CD4-positive, alpha-beta T cell treated with Interleukin-2 at 100 ng/mL for 4 hours (primary cell): ENCODE measurements around the gene AP3B1.
A peak's percentile ranks its signal among the peaks of the same experiment; 100 is the strongest.

Experiments
- DNase-seq: peaks from one replicate; pipeline ENCODE4 v3.0.0-alpha.2; 2020; ENCODE audit warnings: low spot score

AP3B1 gene, protein sequence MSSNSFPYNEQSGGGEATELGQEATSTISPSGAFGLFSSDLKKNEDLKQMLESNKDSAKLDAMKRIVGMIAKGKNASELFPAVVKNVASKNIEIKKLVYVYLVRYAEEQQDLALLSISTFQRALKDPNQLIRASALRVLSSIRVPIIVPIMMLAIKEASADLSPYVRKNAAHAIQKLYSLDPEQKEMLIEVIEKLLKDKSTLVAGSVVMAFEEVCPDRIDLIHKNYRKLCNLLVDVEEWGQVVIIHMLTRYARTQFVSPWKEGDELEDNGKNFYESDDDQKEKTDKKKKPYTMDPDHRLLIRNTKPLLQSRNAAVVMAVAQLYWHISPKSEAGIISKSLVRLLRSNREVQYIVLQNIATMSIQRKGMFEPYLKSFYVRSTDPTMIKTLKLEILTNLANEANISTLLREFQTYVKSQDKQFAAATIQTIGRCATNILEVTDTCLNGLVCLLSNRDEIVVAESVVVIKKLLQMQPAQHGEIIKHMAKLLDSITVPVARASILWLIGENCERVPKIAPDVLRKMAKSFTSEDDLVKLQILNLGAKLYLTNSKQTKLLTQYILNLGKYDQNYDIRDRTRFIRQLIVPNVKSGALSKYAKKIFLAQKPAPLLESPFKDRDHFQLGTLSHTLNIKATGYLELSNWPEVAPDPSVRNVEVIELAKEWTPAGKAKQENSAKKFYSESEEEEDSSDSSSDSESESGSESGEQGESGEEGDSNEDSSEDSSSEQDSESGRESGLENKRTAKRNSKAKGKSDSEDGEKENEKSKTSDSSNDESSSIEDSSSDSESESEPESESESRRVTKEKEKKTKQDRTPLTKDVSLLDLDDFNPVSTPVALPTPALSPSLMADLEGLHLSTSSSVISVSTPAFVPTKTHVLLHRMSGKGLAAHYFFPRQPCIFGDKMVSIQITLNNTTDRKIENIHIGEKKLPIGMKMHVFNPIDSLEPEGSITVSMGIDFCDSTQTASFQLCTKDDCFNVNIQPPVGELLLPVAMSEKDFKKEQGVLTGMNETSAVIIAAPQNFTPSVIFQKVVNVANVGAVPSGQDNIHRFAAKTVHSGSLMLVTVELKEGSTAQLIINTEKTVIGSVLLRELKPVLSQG

DNA sequence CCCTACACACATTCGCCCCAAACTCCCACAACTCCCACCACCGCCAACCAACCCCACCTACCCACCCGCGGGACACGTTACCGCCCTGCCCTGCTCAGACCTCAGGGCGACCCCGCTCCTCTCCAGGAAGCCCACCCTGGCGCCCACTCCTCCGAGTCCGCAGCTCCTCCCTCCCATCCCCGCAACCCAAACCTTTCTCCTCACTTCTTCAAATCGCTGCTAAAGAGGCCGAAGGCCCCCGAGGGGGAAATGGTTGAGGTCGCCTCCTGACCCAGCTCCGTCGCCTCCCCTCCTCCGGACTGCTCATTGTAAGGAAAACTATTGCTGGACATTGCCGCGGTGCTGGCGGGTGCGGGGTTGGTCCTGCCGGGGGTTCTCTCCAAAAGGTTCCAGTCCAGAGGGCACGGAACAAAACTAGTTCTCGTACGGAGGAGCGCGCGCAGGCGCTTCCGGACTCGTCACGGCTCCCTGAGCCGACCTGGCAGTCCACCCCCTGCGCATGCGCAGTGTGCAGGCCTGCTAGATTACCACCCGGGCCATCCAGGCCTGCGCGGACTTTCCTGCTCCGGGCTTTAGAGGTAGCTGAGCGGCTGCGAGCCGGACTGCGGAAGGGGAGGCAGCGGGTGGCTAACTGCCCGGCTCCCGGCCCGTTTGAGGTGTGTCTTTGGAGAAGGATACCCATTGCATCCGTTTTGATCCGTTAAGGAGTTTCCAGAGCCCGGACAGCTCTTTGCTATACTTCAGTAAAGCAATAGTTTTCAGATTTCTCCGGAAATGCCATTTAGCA lies at the start of gene AP3B1:
AP3B1 (minus strand) TSS at position 451 of the 787 bp plus-strand sequence; CDS start at position 332, 119 bp downstream.
- DNase-seq: peak; percentile 96

DNA sequence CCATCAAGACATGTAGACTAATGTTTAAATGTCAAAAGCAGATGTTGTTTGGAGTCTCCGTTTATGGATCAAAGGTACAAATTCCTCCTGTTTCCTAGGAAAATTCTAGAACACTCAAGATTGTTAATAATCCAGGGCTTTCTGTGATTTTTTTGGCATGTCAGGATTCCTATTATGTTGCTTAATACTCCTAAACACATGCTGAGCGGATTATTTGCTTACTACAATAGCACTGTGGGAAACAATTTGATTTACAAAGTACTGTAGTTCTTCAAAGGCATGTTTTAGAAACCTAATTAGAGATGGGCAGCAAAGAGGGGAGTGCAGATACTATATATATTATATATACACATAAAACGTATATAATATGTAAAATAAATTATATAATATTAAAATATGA lies 46.9 kb upstream of the AP3B1 start:
- DNase-seq: no peak

DNA sequence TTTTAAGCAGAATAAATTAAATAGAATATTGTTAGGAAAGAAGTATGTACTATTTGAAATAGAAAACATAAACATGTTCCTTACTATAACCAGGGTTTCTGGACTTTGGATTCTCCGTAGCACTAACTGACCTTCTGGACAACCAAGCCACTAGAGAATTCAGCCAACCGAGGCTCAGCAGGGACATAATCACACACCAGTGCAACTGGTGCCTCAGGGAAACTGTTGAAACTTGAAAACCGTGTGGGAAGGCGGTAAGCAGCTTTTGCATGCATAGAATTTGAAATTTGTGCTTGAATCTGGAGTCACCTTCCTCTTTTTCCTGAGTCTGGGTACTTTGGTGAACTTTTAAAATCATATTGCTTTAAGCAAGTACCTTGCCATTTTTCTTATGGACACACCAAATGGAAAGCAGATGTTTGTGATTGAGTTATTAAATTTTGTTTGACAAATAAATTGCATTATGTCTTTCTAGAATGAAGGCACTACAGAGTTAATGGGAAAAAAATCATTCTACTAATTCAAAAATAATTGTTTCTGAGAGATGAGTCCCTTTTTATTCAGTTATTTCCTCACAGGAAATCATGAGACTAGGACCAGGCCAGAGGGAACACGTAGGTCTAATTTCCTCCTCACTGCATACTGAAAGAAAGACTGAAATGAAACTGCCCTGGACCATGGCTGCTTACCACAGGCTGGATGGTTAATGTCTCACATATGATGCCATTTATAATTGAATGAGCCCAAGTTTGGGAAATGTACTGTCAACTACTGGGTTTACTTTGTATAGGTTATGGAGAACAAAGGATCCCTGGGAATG lies 45.3 kb upstream of the AP3B1 start:
- no peak for DNase-seq

DNA sequence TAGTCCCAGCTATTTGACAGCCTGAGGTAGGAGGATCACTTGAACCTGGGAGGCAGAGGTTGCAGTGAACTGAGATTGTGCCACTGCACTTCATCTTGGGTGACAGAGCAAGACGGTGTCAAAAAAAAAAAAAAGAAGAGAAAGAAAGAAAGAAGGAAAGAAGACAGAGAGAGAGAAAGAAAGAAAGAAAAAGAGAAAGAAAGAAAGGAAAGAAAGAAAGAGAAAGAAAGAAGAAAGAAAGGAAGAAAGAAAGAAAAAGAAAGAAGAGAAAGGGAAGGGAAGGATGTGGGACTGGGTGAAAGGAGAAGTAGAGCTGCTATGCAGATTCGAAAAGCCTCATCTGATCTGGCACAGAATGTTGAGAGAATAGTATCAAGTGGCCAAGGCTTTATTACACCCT lies 42.2 kb upstream of the AP3B1 start:
- no peak for DNase-seq

DNA sequence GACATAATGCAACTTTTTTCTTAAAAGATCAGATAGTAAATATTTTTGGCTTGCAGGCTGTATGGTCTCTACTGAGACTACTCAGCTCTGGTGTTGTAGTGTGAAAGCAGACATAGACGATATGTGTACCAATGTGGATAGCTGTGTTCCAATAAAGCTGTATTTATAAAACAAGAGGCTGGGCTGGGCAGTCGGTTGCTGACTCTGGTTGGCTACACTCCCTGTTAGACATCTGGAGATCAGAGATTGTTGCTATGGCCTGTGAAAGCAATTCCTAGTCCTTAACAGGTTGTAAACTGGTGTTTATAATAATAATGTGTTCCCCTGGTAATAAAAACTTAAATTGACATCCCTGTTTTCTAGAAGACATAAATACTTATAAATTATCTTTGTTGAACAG lies 41.5 kb upstream of the AP3B1 start:
- DNase-seq: no peak

DNA sequence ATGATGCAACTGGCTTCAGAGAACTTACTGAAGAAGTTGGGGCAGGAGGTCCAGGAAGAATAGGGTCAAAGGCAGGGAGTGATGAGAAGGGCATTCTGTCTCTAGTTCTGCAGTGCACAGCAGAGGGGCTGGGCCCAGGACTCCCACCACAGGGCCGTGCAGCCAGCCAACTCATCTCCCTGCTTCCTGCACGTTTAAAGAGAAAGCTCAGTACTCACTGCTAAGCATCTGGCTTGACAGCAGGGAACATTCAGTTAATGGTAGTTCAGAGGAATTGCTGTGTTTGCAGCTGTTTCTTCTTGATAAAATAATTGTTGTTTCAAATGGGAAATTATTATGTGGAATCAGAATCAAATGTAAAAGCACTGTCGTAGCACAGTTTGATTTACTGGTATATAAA lies 40.3 kb upstream of the AP3B1 start:
- DNase-seq: no peak

DNA sequence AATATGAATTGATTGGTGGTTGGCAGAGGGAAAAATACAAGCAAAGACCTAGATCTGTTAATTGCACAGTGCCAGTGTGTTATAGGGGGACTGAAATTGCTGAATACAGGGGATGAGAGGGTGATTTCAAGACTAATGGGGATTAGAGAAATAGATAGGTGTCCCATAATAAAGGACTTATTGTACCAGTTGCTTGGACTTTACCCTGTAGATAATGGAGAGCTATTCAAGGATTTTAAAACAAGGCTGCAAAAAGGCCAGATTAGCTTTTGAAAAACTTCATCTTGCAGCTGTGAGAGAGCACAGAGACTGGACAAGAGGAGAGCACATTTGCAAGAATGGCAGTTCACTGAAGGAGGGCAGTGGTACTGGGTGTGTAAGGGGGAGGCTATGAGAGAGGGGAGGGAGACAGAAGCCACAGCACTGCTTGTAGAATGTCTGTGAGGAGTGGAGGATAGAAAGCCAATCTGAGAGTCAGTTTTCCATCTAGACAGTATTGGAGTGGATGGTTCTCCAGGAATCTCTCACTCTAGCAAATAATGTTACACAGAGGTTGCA lies 37.1 kb upstream of the AP3B1 start:
- DNase-seq: no peak

DNA sequence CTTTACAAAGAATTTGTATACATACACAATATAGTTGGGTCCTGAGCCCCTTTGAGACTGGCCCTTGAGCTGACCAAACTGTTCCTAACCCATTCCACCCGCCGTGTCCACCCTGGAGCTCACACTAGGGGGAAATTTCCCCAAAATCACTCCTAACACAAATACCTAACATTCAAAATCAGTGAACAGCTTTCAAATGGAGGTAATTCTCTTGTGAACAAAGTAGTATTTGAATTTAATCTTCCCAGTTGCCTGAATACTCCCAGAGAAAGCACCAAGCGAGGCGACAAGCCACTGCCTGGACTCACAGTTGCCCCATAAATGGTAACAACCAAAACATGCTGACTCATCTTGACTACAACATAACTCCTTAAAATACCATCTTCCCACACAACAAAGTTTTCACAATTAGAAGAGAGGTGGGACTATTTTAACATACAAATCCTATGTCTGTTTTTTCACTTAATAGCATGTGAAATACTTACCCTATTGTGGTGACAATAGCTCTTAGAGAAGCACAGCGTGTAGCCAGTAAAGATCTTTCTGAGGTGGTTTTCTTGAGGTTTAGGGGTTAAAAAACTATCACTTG lies 34.2 kb upstream of the AP3B1 start:
- DNase-seq: no peak

DNA sequence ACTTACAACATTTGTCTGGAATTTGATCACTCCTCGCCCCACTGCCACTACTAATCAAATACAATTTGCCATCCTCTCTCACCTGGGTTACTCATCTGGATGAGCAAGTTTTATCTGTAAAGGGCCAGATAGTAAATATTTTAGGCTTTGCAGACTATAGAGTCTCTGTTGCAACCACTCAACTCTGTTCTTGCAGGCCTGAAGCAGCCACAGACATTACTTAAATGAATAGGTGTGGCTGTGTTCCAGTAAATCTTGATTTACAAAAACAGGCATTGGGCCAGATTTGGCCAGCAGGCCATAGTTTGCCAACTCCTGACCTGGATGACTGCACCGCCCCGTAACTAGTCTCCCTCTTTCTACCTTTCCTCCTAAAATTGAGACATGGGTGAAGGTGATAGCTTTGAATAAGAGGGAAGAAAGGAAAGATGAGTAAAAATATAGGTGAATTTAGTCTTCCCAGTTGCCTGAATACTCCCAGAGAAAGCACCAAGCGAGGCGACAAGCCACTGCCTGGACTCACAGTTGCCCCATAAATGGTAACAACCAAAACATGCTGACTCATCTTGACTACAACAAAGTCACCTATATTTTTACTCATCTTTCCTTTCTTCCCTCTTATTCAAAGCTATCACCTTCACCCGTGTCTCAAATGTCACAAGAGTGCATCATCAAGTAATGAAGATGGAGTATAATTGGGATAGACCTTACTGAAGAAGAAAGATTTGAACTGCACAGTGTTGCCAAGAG lies 33.4 kb upstream of the AP3B1 start:
- no peak for DNase-seq

DNA sequence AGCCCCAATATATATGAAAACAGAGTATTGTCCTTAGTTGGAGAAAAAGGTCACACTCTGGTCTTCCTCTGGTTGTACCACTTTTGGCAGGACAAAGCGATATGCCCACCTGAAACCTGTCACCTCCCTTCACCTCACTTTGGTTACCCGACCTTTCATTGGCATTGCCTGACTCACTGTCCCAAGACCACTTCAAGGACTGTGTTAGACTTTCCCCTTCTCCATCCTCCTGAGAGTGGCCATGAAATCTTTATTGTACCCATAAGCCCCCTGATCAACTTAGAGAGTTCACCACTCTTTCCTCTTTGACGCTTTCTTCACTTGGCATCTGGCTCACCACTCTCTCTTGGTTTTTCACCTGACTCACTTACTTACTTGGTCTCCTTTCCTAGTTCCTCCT lies 32.4 kb upstream of the AP3B1 start:
- no peak for DNase-seq

DNA sequence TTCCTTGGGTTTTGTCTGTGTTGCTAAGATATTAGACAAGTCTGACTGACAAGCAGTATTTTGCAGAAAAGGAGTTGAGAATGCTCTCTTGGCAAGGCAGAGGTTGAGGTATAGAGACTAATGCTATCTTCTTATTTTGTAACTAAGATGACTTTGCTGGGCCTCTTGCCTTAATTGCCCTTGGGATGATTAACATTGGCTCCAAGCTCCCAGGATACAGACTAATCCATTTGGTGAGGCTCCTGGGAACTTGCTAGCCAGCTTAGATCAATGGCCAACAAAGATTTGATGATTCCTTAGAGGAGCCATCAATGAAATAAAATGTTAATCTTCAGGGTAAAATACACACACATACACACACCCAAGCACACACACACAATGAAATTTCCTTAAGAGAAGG lies 28.7 kb upstream of the AP3B1 start:
- no peak for DNase-seq

DNA sequence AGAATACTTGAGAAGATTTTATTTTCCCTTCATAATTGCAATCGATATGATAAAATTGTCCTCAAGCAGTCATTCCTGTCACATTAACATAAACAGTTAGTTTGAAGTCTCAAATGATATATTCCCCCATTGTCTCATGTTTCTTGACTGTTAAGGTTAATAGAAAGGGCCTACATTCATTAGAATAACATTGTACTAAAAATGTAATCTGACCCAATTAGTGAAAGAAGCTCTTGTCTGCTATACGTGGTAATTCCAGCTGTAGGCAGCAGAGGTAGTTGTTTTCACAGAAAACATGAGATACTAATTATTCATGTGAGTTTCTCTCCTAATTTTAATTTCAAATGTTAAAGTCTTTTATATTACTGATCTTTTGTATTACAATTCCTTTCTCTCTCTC lies 25.9 kb upstream of the AP3B1 start:
- peak; percentile 16 for DNase-seq

DNA sequence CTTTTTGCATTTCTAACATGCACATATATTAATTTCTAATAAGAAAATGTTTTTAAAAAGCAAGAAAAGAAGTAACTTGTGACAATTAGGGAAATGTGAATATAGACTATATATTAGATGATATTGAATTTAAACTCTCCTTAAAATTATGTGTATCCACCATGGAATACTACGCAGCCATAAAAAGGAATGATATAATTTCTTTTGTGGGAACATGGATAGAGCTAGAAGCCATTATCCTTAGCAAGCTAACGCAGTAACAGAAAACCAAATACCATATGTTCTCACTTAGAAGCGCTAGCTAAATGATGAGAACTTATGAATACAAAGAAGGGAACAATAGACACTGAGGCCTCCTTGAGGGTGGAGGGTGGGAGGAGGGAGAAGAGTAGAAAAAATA lies 23.8 kb upstream of the AP3B1 start:
- DNase-seq: no peak

DNA sequence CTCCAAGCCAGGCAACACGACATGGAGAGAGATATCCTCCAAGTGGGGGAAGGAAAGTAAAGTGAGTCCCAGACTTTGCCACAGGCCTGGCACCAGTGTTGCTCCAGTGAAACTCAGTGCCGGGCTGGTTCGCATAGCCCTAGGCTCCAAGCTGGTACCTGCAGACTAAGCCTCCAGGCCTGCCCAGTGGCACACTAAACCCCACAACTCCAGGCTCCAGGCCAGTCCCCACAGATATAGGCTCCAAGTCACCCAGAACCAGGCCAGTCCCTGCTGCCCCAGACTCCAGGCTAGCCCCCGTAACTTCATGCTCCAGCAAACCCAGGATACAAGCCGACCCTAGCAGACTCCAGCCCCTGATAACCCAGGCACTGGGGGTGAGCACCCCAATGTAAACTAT lies 23.0 kb upstream of the AP3B1 start:
- DNase-seq: no peak

DNA sequence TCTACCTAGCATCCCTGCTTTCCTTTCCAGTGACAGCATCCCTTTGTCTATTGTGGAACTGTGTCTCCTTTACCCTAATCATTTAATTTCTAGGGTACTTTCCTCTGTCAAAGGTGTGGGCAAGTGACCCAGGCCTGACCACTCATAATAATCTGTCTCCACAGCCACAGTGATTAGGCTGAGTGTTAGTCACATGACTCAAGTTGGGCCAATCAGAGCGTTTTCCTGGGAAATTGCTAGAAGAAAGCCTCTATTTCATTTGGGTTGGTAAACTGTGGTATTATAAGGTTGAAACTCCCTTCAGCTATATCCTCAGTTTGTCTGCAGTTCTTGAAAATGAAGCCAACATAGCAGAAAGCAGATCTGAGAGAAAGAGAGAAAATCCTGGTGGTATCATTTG lies 14.2 kb upstream of the AP3B1 start:
- no peak for DNase-seq

DNA sequence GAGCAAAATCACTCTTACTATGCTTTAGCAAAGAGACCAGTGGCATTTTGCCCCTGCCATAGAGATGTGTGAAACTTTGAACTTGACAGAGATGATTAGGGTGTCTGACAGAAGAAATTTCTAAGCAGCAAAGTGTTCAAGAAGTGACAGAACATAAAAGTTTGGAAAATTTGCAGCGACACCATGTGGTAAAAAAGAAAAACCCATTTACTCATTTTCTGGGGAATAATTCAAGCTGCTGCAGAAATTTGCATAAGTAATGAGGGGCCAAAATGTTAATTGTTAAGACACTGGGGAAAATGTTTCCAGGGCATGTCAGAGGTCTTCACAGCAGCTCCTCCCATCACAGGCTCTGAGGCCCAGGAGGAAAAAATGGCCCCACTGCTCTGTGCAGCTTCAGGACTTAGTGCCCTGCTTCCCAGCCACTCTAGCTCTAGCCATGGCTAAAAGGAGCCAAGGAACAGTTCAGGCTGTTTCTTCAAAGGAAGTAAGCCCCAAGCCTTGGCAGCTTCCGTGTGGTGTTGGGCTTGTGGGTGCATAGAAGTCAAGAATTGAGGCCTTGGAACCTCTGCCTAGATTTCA lies 6.1 kb upstream of the AP3B1 start:
- peak; percentile 44 for DNase-seq

DNA sequence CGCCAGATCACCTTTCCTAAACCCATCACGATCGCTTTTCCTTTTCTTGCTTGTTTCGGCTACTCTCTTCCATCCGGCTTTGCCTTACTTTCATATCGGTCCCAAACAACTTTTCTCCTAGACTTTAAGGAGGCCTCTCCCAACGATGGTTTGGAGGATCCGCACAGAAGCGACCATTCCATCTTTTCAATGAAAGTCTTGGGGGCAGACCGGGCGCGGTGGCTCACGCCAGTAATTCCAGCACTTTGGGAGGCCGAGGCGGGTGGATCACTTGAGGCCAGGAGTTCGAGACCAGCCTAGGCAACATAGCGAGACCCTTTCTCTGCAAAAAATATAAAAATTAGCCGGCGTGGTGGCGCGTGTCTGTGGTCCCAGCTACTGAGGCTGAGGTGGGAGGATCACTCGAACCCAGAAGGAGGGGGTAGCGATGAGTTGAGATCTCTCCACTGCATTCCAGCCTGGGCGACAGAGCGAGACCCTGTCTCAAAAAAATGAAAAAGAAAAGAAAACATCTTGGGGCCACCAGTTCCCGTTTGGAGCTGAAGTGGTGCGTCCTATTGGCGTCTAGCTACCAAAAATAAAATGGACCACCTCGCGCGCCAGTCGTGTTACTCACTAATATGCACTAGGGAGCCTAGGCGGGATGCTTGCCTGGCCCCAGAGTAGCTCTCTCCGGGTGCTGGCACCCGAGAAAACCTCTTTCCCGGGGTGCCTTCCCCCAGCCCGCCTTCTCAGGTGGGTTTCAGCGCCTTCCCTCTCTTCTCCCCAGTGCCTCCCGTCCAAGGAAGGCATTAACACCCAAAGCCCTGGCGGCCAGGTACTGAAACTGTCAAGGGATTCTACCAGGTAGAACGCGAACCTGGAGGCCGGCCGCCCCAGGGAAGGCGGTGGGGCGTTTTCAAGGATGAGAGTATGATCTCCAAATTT lies 800 bp upstream of the AP3B1 start:
- peak; percentile 51 for DNase-seq

DNA sequence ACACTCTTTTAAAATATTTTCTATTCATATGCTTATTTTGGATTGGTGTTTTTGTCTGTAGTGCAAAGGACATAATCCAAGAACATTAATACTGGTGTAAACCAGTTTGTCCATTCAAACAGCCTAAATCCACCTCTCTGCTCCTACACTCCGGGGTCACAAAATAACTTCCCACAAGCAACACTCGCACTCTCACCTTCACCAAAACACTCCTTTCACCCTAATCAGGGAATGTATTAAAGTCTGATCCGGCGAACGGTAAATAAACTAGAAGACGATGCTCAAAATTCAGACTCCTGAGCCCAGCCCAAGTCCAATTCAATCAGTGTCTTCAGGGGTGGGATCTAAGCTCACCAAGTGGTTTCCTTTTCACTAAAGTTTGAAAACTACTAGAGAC lies 649 bp downstream of the AP3B1 start:
- peak; percentile 2 for DNase-seq
